HepG2 (cell line): ENCODE data around the gene FRMD6. TPM values are rescaled to one million over a fixed set of nuclear protein-coding genes. Genes with fewer than 3 reads are reported as not detected.

Experiments
- ATAC-seq: fragments of 200-7000 bp; cut with Tn5 transposase; 3 replicates; pipeline ENCODE4 v1.9.1; 2020; ENCODE audit warnings: mild to moderate bottlenecking, moderate library complexity
- BruUV-seq: library from RNA; stranded (reverse); fragments of 400-500 nt; replicated peaks from 2 replicates; lab custom pipeline; 2021; lab: Mats Ljungman, UMichigan
- CTCF ChIA-PET: fragments of 300-600 bp; formaldehyde crosslinking; extraction: SDS; loops from one replicate; lab custom pipeline; 2021; ENCODE audit warnings: low total read pairs, inconsistent platforms, low intra/inter-chr PET ratio; lab: Yijun Ruan, JAX
- POLR2A ChIA-PET: fragments of 350-600 bp; sonication (Branson Sonifier 250); formaldehyde crosslinking; loops from one replicate; lab custom pipeline; 2020; ENCODE audit warnings: antibody characterized with exemption, inconsistent platforms; lab: Yijun Ruan, JAX
- DNase-seq: peaks from one replicate; pipeline ENCODE4 v3.0.0-alpha.2; 2015; ENCODE audit warnings: low spot score
- FAIRE-seq: peaks from 3 replicates; lab custom pipeline; 2011; peaks lifted over from hg19 to GRCh38; lab: Jason Lieb, UNC
- H2AFZ ChIP-seq: one replicate; pipeline ENCODE4 v1.6.1; 2011; ENCODE audit warnings: low read length, inconsistent platforms
- H3K27ac ChIP-seq: fragments of 300-600 bp; 3 replicates; pipeline ENCODE4 v1.8.0; 2011; ENCODE audit warnings: mixed run types, mild to moderate bottlenecking, mixed read lengths, low read length, inconsistent platforms; ENCODE audit not compliant: insufficient read depth; ENCODE audit errors: extremely low read length
- H3K27me3 ChIP-seq, 2 experiments: fragments of 200-600 bp in 1 of 2; 2 replicates in 1 of 2; 3 replicates in 1 of 2; pipeline versions ENCODE4 v1.6.0 to v1.8.0; 2011; ENCODE audit warnings: low read length in 2 of 2, mild to moderate bottlenecking in 2 of 2, moderate library complexity in 2 of 2, inconsistent platforms in 1 of 2; ENCODE audit not compliant: insufficient read depth in 2 of 2, control insufficient read depth in 1 of 2
- H3K36me3 ChIP-seq, 2 experiments: fragments of 200-600 bp in 1 of 2; replicated peaks in 1 of 2; 2 replicates in 1 of 2; 3 replicates in 1 of 2; pipeline versions ENCODE4 v1.5.1 to v1.8.0; 2011; ENCODE audit warnings: low read length in 2 of 2, inconsistent platforms in 1 of 2; ENCODE audit not compliant: insufficient read depth in 2 of 2, control insufficient read depth in 1 of 2
- H3K4me1 ChIP-seq: 2 replicates; pipeline ENCODE4 v1.5.1; 2012; ENCODE audit warnings: low read length, inconsistent platforms; ENCODE audit not compliant: insufficient read depth
- H3K4me2 ChIP-seq: 2 replicates; pipeline ENCODE4 v1.6.0; 2011; ENCODE audit warnings: low read depth, low read length, inconsistent platforms
- H3K4me3 ChIP-seq, 3 experiments: fragments of 200-600 bp in 1 of 3; sonication (generic), shearing (Covaris generic) in 1 of 3; replicated peaks in 1 of 3; 2 replicates each; pipeline ENCODE4 v1.5.1; 2011 to 2016; ENCODE audit warnings: low read length in 3 of 3, inconsistent platforms in 2 of 3, low read depth in 2 of 3, mild to moderate bottlenecking in 2 of 3, control low read depth in 1 of 3, mixed read lengths in 1 of 3; ENCODE audit not compliant: insufficient read depth in 1 of 3
- H3K79me2 ChIP-seq: one replicate; pipeline ENCODE4 v1.6.1; 2011; ENCODE audit warnings: low read length, inconsistent platforms; ENCODE audit not compliant: insufficient read depth
- H3K9ac ChIP-seq: 2 replicates; pipeline ENCODE4 v1.6.0; 2011; ENCODE audit warnings: mild to moderate bottlenecking, low read depth, low read length, inconsistent platforms; ENCODE audit not compliant: insufficient read depth
- H3K9me3 ChIP-seq: 2 replicates; pipeline ENCODE4 v1.5.1; 2012; ENCODE audit warnings: mild to moderate bottlenecking, low read length
- H4K20me1 ChIP-seq: 2 replicates; pipeline ENCODE4 v1.6.0; 2011; ENCODE audit warnings: inconsistent platforms, mild to moderate bottlenecking, low read length, moderate library complexity; ENCODE audit not compliant: insufficient read depth
- CENPBD1 ChIP-seq: sonication (generic); formaldehyde crosslinking; IDR thresholded peaks from 2 replicates; pipeline ENCODE4 v1.8.0; 2022; ENCODE audit warnings: missing genetic modification reagents, low read depth, mild to moderate bottlenecking, borderline replicate concordance
- EP300 ChIP-seq, 3 experiments: sonication (generic) in 1 of 3; formaldehyde crosslinking in 1 of 3; IDR thresholded peaks; 2 replicates each; pipeline versions ENCODE4 v1.5.1 to v1.6.1; 2011 to 2020; ENCODE audit warnings: low read depth in 2 of 3, low read length in 2 of 3, borderline replicate concordance in 1 of 3, improper control_type of control experiment in 1 of 3, mild to moderate bottlenecking in 1 of 3, missing genetic modification reagents in 1 of 3, moderate library complexity in 1 of 3
- PAF1 ChIP-seq: IDR thresholded peaks from 2 replicates; pipeline ENCODE4 v1.6.1; 2016; ENCODE audit warnings: missing genetic modification reagents, missing compliant biosample characterization
- PRMT3 ChIP-seq: sonication (generic); formaldehyde crosslinking; IDR thresholded peaks from 2 replicates; pipeline ENCODE4 v1.8.1; 2022; ENCODE audit warnings: low read depth, mild to moderate bottlenecking, moderate library complexity, missing genetic modification reagents, borderline replicate concordance
- RORA ChIP-seq: sonication (generic); formaldehyde crosslinking; IDR thresholded peaks from 2 replicates; pipeline ENCODE4 v1.5.0; 2020; ENCODE audit warnings: mild to moderate bottlenecking, missing genetic modification reagents, moderate library complexity
- TOE1 ChIP-seq: sonication (generic); formaldehyde crosslinking; IDR thresholded peaks from 2 replicates; pipeline ENCODE4 v1.4.0; 2020; ENCODE audit warnings: mild to moderate bottlenecking, missing genetic modification reagents
- TRAFD1 ChIP-seq: sonication (generic); formaldehyde crosslinking; IDR thresholded peaks from 2 replicates; pipeline ENCODE4 v1.5.1; 2020; ENCODE audit warnings: missing genetic modification reagents, mild to moderate bottlenecking, borderline replicate concordance
- ZNF138 ChIP-seq: sonication (generic); formaldehyde crosslinking; IDR thresholded peaks from 2 replicates; pipeline ENCODE4 v1.5.0; 2020; ENCODE audit warnings: mild to moderate bottlenecking, low read depth, missing genetic modification reagents
- ZNF160 ChIP-seq: sonication (generic); formaldehyde crosslinking; IDR thresholded peaks from 2 replicates; pipeline ENCODE4 v1.8.0; 2022; ENCODE audit warnings: mild to moderate bottlenecking, inconsistent platforms, missing genetic modification reagents
- ZNF24 ChIP-seq: fragments of 450-650 bp; IDR thresholded peaks from 2 replicates; pipeline ENCODE4 v1.6.1; 2017; ENCODE audit warnings: antibody characterized with exemption, mild to moderate bottlenecking
- ZNF34 ChIP-seq: sonication (generic); formaldehyde crosslinking; IDR thresholded peaks from 2 replicates; pipeline ENCODE4 v1.4.0; 2020; ENCODE audit warnings: mild to moderate bottlenecking, missing genetic modification reagents, borderline replicate concordance
- ZNF350 ChIP-seq: sonication (generic); formaldehyde crosslinking; IDR thresholded peaks from 2 replicates; pipeline ENCODE4 v1.4.0; 2020; ENCODE audit warnings: mild to moderate bottlenecking, low read depth, missing genetic modification reagents, borderline replicate concordance
- ZNF720 ChIP-seq: sonication (generic); formaldehyde crosslinking; IDR thresholded peaks from 2 replicates; pipeline ENCODE4 v1.4.0; 2020; ENCODE audit warnings: missing genetic modification reagents
- WGBS: methylation state at CpG from one replicate; pipeline ENCODE4 v1.1.6; 2017; ENCODE audit warnings: low lambda C conversion rate; 5-methylcytosine and 5-hydroxymethylcytosine counted together
- in situ Hi-C: cut with HindIII; loops from 2 replicates; pipeline ENCODE4 v1.10.0; 2017; ENCODE audit warnings: low pct_unique_long_range_greater_than_20kb; ENCODE audit not compliant: extremely low pct_ligation_motif_present
- intact Hi-C: fragments of 100-400 bp; cut with micrococcal nuclease; formaldehyde crosslinking; loops from one replicate; pipeline ENCODE4 v1.10.0; 2022; ENCODE audit not compliant: unreplicated experiment
- polyA plus RNA-seq, 8 experiments: library from polyadenylated mRNA; depleted of rRNA in 3 of 8; stranded (reverse) in 7 of 8; unstranded in 1 of 8; fragments of >200 nt; fragmentation: Illumina TruSeq in 4 of 8; extraction: Trizol in 4 of 8; gene quantifications; 2 replicates each; pipeline versions ENCODE4 v1.2.1 to v1.2.3, GENCODE V29; 2011 to 2016; ENCODE audit warnings: low read depth in 4 of 8, missing spikeins in 1 of 8, mixed read lengths in 1 of 8; ENCODE audit not compliant: insufficient read depth in 1 of 8
- total RNA-seq, 5 experiments: library from RNA; depleted of rRNA; stranded (reverse); fragments of >200 nt; fragmentation: Illumina TruSeq; extraction: Trizol; gene quantifications; 2 replicates each; pipeline ENCODE4 v1.2.3, GENCODE V29; 2016; ENCODE audit warnings: low read depth in 1 of 5

FRMD6 gene
- total and polyA plus RNA-seq, 2 of the 13 experiments (the other 11 are each of a cell fraction or from before 2014, with no cell fraction given), result 2.4 to 5.4 TPM

GRCh38 chr14:51724650-51725049 lies 72.9 kb downstream of the FRMD6 start (continued):
- TF ChIP-seq TRAFD1 (CRISPR knock-in tag) (no peak), TOE1 (CRISPR knock-in tag) (no peak)

GRCh38 chr14:51725061-51725460 lies 73.4 kb downstream of the FRMD6 start:
- Histone ChIP-seq H3K4me1 (no peaks in the 10 kb centered on the region), H3K27me3 (no peaks in the 10 kb centered on the region), H2AFZ (no peak overlapping the region), H3K4me3 (no peak overlapping the region), H4K20me1 (no peaks in the 10 kb centered on the region), H3K9me3 (no peaks in the 10 kb centered on the region), H3K9ac (no peak overlapping the region), H3K79me2 (no peaks in the 10 kb centered on the region), H3K27ac (no peak overlapping the region), H3K36me3 (peaks cover 2 to 8% of the 10 kb centered on the region in 2 experiments; a peak in 1 of 5 replicates), H3K4me2 (no peak overlapping the region)
- intact Hi-C loops (no loop called here), in situ Hi-C loops (no loop called here)
- ChIA-PET POLR2A (no interaction called here), CTCF (no interaction called here)
- no TSS peak for BruUV-seq
- DNase-seq (no peak), FAIRE-seq (no peak), ATAC-seq (no peak)
- 90% methylated on average over 3 of the region's 3 CpGs for WGBS
- TF ChIP-seq ZNF138 (no peak), CENPBD1 (CRISPR knock-in tag) (no peak), ZNF350 (CRISPR knock-in tag) (no peak), EP300 (IDR thresholded peaks at IDR 0.05; ENCODE audit: low read depth in 2 of 2, low read length in 2 of 2) (no peak), EP300 (CRISPR knock-in tag; IDR thresholded peaks at IDR 0.05; ENCODE audit: borderline replicate concordance) (no peak), PRMT3 (CRISPR knock-in tag) (no peak), ZNF160 (CRISPR knock-in tag) (no peak), ZNF720 (CRISPR knock-in tag) (no peak), RORA (CRISPR knock-in tag) (no peak), PAF1 (no peak), ZNF24 (no peak), ZNF34 (CRISPR knock-in tag) (no peak)
